Measurements from ENCODE around the gene VPS36. TPM values are rescaled to one million over a fixed set of nuclear protein-coding genes. Genes with fewer than 3 reads are reported as not detected.

VPS36 gene
- total and polyA plus RNA-seq, 7 donors, result 22.3 to 85.0 (median 52.8) TPM

- WGBS, 2 donors, result 41 to 61% methylated on average over 4 of the region's 4 CpGs
- no peaks in the 10 kb centered on the region for H3K9me3 ChIP-seq
- peaks cover 0 to 22% (median 13%) of the 10 kb centered on the region in 3 donors for H3K27me3 ChIP-seq
- TF ChIP-seq EP300 (IDR thresholded peaks at IDR 0.05), result no peak
- no peak for TF ChIP-seq POLR2AphosphoS5 (IDR thresholded peaks at IDR 0.05)
- no peak for TF ChIP-seq CTCF (IDR thresholded peaks at IDR 0.05)
- TF ChIP-seq POLR2A (IDR thresholded peaks at IDR 0.05), result no peak
- H3K36me3 ChIP-seq, result peaks cover 0 to 21% (median 0%) of the 10 kb centered on the region in 4 donors
- H3K4me3 ChIP-seq, result peak overlapping the region in 2 of 4 donors; percentile 47 to 50
- intact Hi-C loops (cut with DNase I), result no loop called here
- H3K27ac ChIP-seq, result peak overlapping the region in 2 of 4 donors; percentile 23 to 49
- H3K4me1 ChIP-seq, result peaks cover 0 to 15% (median 12%) of the 10 kb centered on the region in 4 donors
- no peak for DNase-seq
Measured at GRCh38 chr13:52406629-52407028, 43.8 kb downstream of the VPS36 start.

- WGBS, 2 donors, result 1% methylated on average over 68 of the region's 68 CpGs
- intact Hi-C loops (cut with DNase I), result no loop called here
- Histone ChIP-seq H3K4me1 (peaks cover 0 to 15% (median 12%) of the 10 kb centered on the region in 4 donors), H3K9me3 (no peaks in the 10 kb centered on the region), H3K27me3 (peaks cover 0 to 22% (median 13%) of the 10 kb centered on the region in 3 donors), H3K4me3 (peak within 1 kb of the TSS; percentile 20 to 50 (median 42)), H3K27ac (peak within 1 kb of the TSS; percentile 4 to 49 (median 18)), H3K36me3 (peaks cover 0 to 17% (median 0%) of the 10 kb centered on the region in 4 donors)
- DNase-seq, result peak; percentile 82
- TF ChIP-seq POLR2AphosphoS5 (IDR thresholded peaks at IDR 0.05), result peak in 3 of 4 donors; percentile 8 to 46 (median 27)
- no peak for TF ChIP-seq EP300 (IDR thresholded peaks at IDR 0.05)
Measured at GRCh38 chr13:52405767-52406494, 44.5 kb downstream of the VPS36 start, which contains the start of gene THSD1. Gene THSD1, minus strand, starts transcription at chr13:52406172. Its CDS starts 3,572 bp downstream, at chr13:52402600.

- Histone ChIP-seq H3K9me3 (no peaks in the 10 kb centered on the region), H3K36me3 (peaks cover 0 to 11% (median 0%) of the 10 kb centered on the region in 4 donors), H3K4me1 (peaks cover 0 to 15% (median 12%) of the 10 kb centered on the region in 4 donors), H3K27ac (peak overlapping the region in 3 of 4 donors; percentile 12 to 49 (median 23)), H3K4me3 (peak overlapping the region; percentile 20 to 50 (median 42)), H3K27me3 (peaks cover 0 to 22% (median 13%) of the 10 kb centered on the region in 3 donors)
- no peak for DNase-seq
- TF ChIP-seq POLR2A (IDR thresholded peaks at IDR 0.05) (no peak), CTCF (IDR thresholded peaks at IDR 0.05) (no peak), EP300 (IDR thresholded peaks at IDR 0.05) (no peak), POLR2AphosphoS5 (IDR thresholded peaks at IDR 0.05) (no peak)
- WGBS, 2 donors, result 10 to 24% methylated on average over 14 of the region's 14 CpGs
- intact Hi-C loops (cut with DNase I), result no loop called here
Measured at GRCh38 chr13:52405369-52405766, 45.1 kb downstream of the VPS36 start.

- TF ChIP-seq EP300 (IDR thresholded peaks at IDR 0.05), result no peak
- TF ChIP-seq POLR2A (IDR thresholded peaks at IDR 0.05), result no peak
- no peak for TF ChIP-seq CTCF (IDR thresholded peaks at IDR 0.05)
- no peak for TF ChIP-seq POLR2AphosphoS5 (IDR thresholded peaks at IDR 0.05)
- Histone ChIP-seq H3K4me3 (no peak overlapping the region), H3K4me1 (no peaks in the 10 kb centered on the region), H3K27me3 (peaks cover 0 to 6% (median 5%) of the 10 kb centered on the region in 3 donors), H3K9me3 (no peaks in the 10 kb centered on the region), H3K27ac (no peak overlapping the region), H3K36me3 (no peaks in the 10 kb centered on the region)
- intact Hi-C loops (cut with DNase I), result no loop called here
- WGBS, 2 donors, result 80 to 87% methylated on average over 1 of the region's 1 CpG
- DNase-seq, result no peak
Measured at GRCh38 chr13:52399708-52400107, 50.7 kb downstream of the VPS36 start.

- TF ChIP-seq EP300 (IDR thresholded peaks at IDR 0.05) (no peak), POLR2A (IDR thresholded peaks at IDR 0.05) (no peak), CTCF (IDR thresholded peaks at IDR 0.05) (no peak), POLR2AphosphoS5 (IDR thresholded peaks at IDR 0.05) (no peak)
- no peak overlapping the region for H3K27ac ChIP-seq
- no peak overlapping the region for H3K4me3 ChIP-seq
- H3K27me3 ChIP-seq, result peaks cover 0 to 1% (median 0%) of the 10 kb centered on the region in 3 donors
- no peaks in the 10 kb centered on the region for H3K36me3 ChIP-seq
- H3K9me3 ChIP-seq, result no peaks in the 10 kb centered on the region
- H3K4me1 ChIP-seq, result no peaks in the 10 kb centered on the region
- WGBS, 2 donors, result 32 to 75% methylated on average over 2 of the region's 2 CpGs
- intact Hi-C loops (cut with DNase I), result no loop called here
- no peak for DNase-seq
Measured at GRCh38 chr13:52399046-52399445, 51.4 kb downstream of the VPS36 start.

Data from sigmoid colon (tissue), 7 donors.